H1 (cell line): ENCODE results near the gene TBX15. TPM values are rescaled to one million over a fixed set of nuclear protein-coding genes. Genes with fewer than 3 reads are reported as not detected.
A peak's percentile ranks its signal among the peaks of the same experiment; 100 is the strongest.

ENCODE experiments used
- CTCF ChIA-PET: fragments of 300-600 bp; sonication (Branson Sonifier 250); formaldehyde crosslinking; loops from one replicate; lab custom pipeline; 2021; ENCODE audit not compliant: partially characterized antibody; lab: Charles Lee
- POLR2A ChIA-PET: fragments of 300-600 bp; sonication (Branson Sonifier 250); formaldehyde crosslinking; loops from one replicate; lab custom pipeline; 2021; ENCODE audit warnings: inconsistent platforms; ENCODE audit not compliant: partially characterized antibody; lab: Charles Lee
- DNase-seq, 2 experiments: peaks; one replicate each; pipeline versions ENCODE4 v3.0.0 to v3.0.0-alpha.2; 2010 to 2022; ENCODE audit warnings: low spot score in 2 of 2, low read depth in 1 of 2, mixed read lengths in 1 of 2
- FAIRE-seq: peaks from 2 replicates; lab custom pipeline; 2011; peaks lifted over from hg19 to GRCh38; lab: Jason Lieb, UNC
- H2AFZ ChIP-seq: 2 replicates; pipeline ENCODE4 v1.8.1; 2012; ENCODE audit warnings: low read length, inconsistent platforms
- H2AK5ac ChIP-seq: 2 replicates; pipeline ENCODE4 v1.6.1; 2013; ENCODE audit warnings: low read depth, low read length
- H2BK120ac ChIP-seq: replicated peaks from 2 replicates; pipeline ENCODE3; 2013; ENCODE audit warnings: low read depth, low read length, inconsistent platforms
- H2BK12ac ChIP-seq: 2 replicates; pipeline ENCODE4 v1.6.1; 2013; ENCODE audit warnings: low read depth, low read length
- H2BK15ac ChIP-seq: 2 replicates; pipeline ENCODE4 v1.6.1; 2013; ENCODE audit warnings: low read length
- H2BK20ac ChIP-seq: 2 replicates; pipeline ENCODE4 v1.6.1; 2013; ENCODE audit warnings: low read length
- H2BK5ac ChIP-seq: 2 replicates; pipeline ENCODE4 v1.6.1; 2013; ENCODE audit warnings: low read depth, low read length
- H3K14ac ChIP-seq: 2 replicates; pipeline ENCODE4 v1.6.1; 2013; ENCODE audit warnings: inconsistent platforms; ENCODE audit not compliant: insufficient read length
- H3K18ac ChIP-seq: 2 replicates; pipeline ENCODE4 v1.6.1; 2013; ENCODE audit warnings: low read length; ENCODE audit errors: extremely low read depth
- H3K23ac ChIP-seq: 2 replicates; pipeline ENCODE4 v1.6.1; 2013; ENCODE audit warnings: inconsistent platforms; ENCODE audit not compliant: insufficient read length
- H3K23me2 ChIP-seq: 2 replicates; pipeline ENCODE4 v1.6.1; 2013; ENCODE audit warnings: low read depth, low read length
- H3K27ac ChIP-seq: 2 replicates; pipeline ENCODE4 v1.6.1; 2011; ENCODE audit warnings: low read depth, low read length, inconsistent platforms
- H3K27me3 ChIP-seq, 4 experiments: replicated peaks in 1 of 4; 1 replicate in 1 of 4; 2 replicates in 3 of 4; pipeline versions ENCODE4 v1.6.1 to v1.8.1; 2011 to 2013; ENCODE audit warnings: low read length in 3 of 4, mild to moderate bottlenecking in 3 of 4, inconsistent platforms in 2 of 4, mixed read lengths in 2 of 4, moderate library complexity in 1 of 4; ENCODE audit not compliant: control insufficient read depth in 3 of 4, insufficient read depth in 3 of 4; ENCODE audit errors: extremely low read depth in 1 of 4
- H3K36me3 ChIP-seq, 4 experiments: 2 replicates each; pipeline versions ENCODE4 v1.6.1 to v1.8.1; 2011 to 2013; ENCODE audit warnings: mild to moderate bottlenecking in 4 of 4, low read length in 3 of 4, moderate library complexity in 2 of 4, control low read depth in 1 of 4, inconsistent platforms in 1 of 4; ENCODE audit not compliant: insufficient read depth in 4 of 4, control insufficient read depth in 2 of 4
- H3K4ac ChIP-seq: replicated peaks from 2 replicates; pipeline ENCODE3; 2013; ENCODE audit warnings: low read length, low read depth, mixed read lengths, inconsistent platforms; ENCODE audit not compliant: insufficient read length
- H3K4me1 ChIP-seq, 4 experiments: replicated peaks in 1 of 4; 1 replicate in 1 of 4; 2 replicates in 3 of 4; pipeline versions ENCODE4 v1.6.1 to v1.8.1; 2011 to 2013; ENCODE audit warnings: low read length in 3 of 4, inconsistent platforms in 2 of 4, mixed read lengths in 1 of 4; ENCODE audit not compliant: insufficient read depth in 4 of 4, control insufficient read depth in 3 of 4
- H3K4me2 ChIP-seq, 2 experiments: 2 replicates each; pipeline versions ENCODE4 v1.6.1 to v1.8.1; 2011 to 2013; ENCODE audit warnings: low read depth in 2 of 2, low read length in 2 of 2, control low read depth in 1 of 2, inconsistent platforms in 1 of 2, mild to moderate bottlenecking in 1 of 2; ENCODE audit not compliant: insufficient read depth in 1 of 2
- H3K4me3 ChIP-seq, 4 experiments: fragments of 200-600, 300-600 bp in 1 of 4; sonication (generic), shearing (Covaris generic), sonication (Bioruptor Twin) in 1 of 4; 2 replicates each; pipeline versions ENCODE4 v1.5.1 to v1.8.1; 2011 to 2016; ENCODE audit warnings: low read length in 4 of 4, low read depth in 3 of 4, control low read depth in 2 of 4, inconsistent platforms in 2 of 4, mild to moderate bottlenecking in 2 of 4, mixed read lengths in 1 of 4, moderate library complexity in 1 of 4; ENCODE audit not compliant: insufficient read depth in 2 of 4; ENCODE audit errors: extremely low read depth in 1 of 4
- H3K56ac ChIP-seq: replicated peaks from 2 replicates; pipeline ENCODE3; 2013; ENCODE audit warnings: low read depth, mild to moderate bottlenecking, mixed read lengths, low read length, inconsistent platforms; ENCODE audit not compliant: insufficient read length
- H3K79me1 ChIP-seq: 2 replicates; pipeline ENCODE4 v1.6.1; 2013; ENCODE audit warnings: low read depth, low read length, control low read depth
- H3K79me2 ChIP-seq, 2 experiments: 2 replicates each; pipeline versions ENCODE4 v1.6.1 to v1.8.1; 2012 to 2013; ENCODE audit warnings: low read length in 2 of 2, mild to moderate bottlenecking in 2 of 2, inconsistent platforms in 1 of 2; ENCODE audit not compliant: insufficient read depth in 2 of 2, control insufficient read depth in 1 of 2
- H3K9ac ChIP-seq, 4 experiments: replicated peaks in 1 of 4; 1 replicate in 1 of 4; 2 replicates in 3 of 4; pipeline versions ENCODE4 v1.6.1 to v1.8.1; 2011 to 2013; ENCODE audit warnings: low read depth in 3 of 4, low read length in 3 of 4, control low read depth in 2 of 4, mild to moderate bottlenecking in 2 of 4, moderate library complexity in 2 of 4, inconsistent platforms in 1 of 4; ENCODE audit errors: extremely low read depth in 1 of 4
- H3K9me3 ChIP-seq, 2 experiments: 2 replicates each; pipeline versions ENCODE4 v1.6.1 to v1.8.1; 2012 to 2013; ENCODE audit warnings: mild to moderate bottlenecking in 2 of 2, moderate library complexity in 2 of 2, control low read depth in 1 of 2, inconsistent platforms in 1 of 2, low read depth in 1 of 2, low read length in 1 of 2, mixed read lengths in 1 of 2; ENCODE audit not compliant: insufficient read depth in 2 of 2
- H4K20me1 ChIP-seq, 2 experiments: replicated peaks in 1 of 2; 2 replicates each; pipeline versions ENCODE3 to v1.8.1; 2011 to 2013; ENCODE audit warnings: inconsistent platforms in 2 of 2, low read length in 2 of 2, mild to moderate bottlenecking in 1 of 2; ENCODE audit not compliant: insufficient read depth in 2 of 2, control insufficient read depth in 1 of 2
- H4K5ac ChIP-seq: 2 replicates; pipeline ENCODE4 v1.6.1; 2013; ENCODE audit warnings: low read length, low read depth, mixed read lengths, inconsistent platforms; ENCODE audit not compliant: insufficient read length
- H4K8ac ChIP-seq: 2 replicates; pipeline ENCODE4 v1.8.0; 2013; ENCODE audit warnings: mild to moderate bottlenecking, moderate library complexity, low read length, inconsistent platforms; ENCODE audit not compliant: insufficient read depth; ENCODE audit errors: extremely low read depth
- H4K91ac ChIP-seq: replicated peaks from 2 replicates; pipeline ENCODE3; 2013; ENCODE audit warnings: low read length, mixed read lengths, inconsistent platforms; ENCODE audit not compliant: insufficient read length
- BRCA1 ChIP-seq: IDR thresholded peaks from 2 replicates; pipeline ENCODE4 v1.6.1; 2012; ENCODE audit warnings: low read depth, low read length, improper control_type of control experiment
- CEBPB ChIP-seq: IDR thresholded peaks from 2 replicates; pipeline ENCODE4 v1.6.1; 2012; ENCODE audit warnings: low read depth, low read length
- WGBS, 2 experiments: shearing (Covaris generic) in 1 of 2; methylation state at CpG; one replicate each; pipeline versions ENCODE4 v1.1.6 to v1.1.7; 2013 to 2015; ENCODE audit warnings: low lambda C conversion rate in 2 of 2, mixed read lengths in 2 of 2, inconsistent platforms in 1 of 2, low coverage in 1 of 2, missing lambda C conversion rate in 1 of 2; ENCODE audit not compliant: insufficient replicate concordance in 2 of 2, insufficient coverage in 1 of 2, insufficient read length in 1 of 2; ENCODE audit errors: extremely low coverage in 1 of 2, missing lambda C conversion rate in 1 of 2; 5-methylcytosine and 5-hydroxymethylcytosine counted together
- polyA plus RNA-seq, 7 experiments: library from polyadenylated mRNA; depleted of rRNA in 3 of 7; stranded (reverse) in 5 of 7; unstranded in 2 of 7; fragments of >200 nt in 5 of 7; fragments of 200-250 nt in 2 of 7; gene quantifications; 1 replicate in 5 of 7; 2 replicates in 1 of 7; 4 replicates in 1 of 7; pipeline versions ENCODE4 v1.2.1 to v1.2.3, GENCODE V29; 2011 to 2013; ENCODE audit warnings: missing spikeins in 2 of 7, mixed read lengths in 2 of 7
- total RNA-seq: library from RNA; stranded (reverse); fragmentation: NEBNext Ultra II Directional; extraction: Animal tissue kit (Norgen Biotek cat#: 25700); gene quantifications from 2 replicates; pipeline ENCODE4 v1.2.1, GENCODE V29; 2021

The TBX15 gene
- total and polyA plus RNA-seq, 2 of the 8 experiments (the other 6 are each of a cell fraction or from before 2014, with no cell fraction given), result 0.14 to 0.24 TPM

DNA sequence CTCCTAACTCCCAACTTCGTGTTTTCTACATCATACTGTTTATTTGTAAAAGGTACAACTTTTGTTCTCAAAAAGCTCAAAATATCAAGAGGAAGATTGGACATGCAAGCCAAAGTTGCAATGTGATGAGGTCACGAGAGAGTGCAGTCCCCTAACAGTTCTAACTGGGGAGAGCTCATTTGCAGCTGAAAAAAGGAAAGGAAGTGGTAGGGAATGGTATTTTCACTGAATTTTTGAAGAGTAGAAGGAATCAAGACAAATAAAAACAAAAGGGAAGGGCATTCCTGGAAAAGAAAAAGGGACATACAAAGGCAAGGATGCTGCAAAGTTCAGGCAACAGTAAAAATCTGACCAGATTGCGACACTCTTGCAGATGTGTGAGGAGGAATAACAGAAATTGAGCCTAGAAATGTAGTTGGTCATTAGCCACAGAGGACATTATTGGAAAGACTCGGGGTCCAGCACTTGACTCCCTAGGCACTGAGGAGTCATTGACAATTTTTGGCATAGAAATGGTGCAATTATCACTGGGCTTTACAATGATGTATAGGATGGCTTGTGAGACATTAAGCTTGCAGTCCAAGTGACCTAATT is 67.9 kb downstream of the TBX15 start:
- peak; percentile 62 for FAIRE-seq
- POLR2A ChIA-PET, result no interaction called here
- 85% methylated on average over 4 of the region's 4 CpGs; no CpG with 5 or more reads in 1 of the 2 experiments for WGBS, 2 experiments

More for the DNA sequence above, 67.9 kb downstream of the TBX15 start:
- no peaks in the 10 kb centered on the region for H4K20me1 ChIP-seq
- CTCF ChIA-PET, result interaction anchor here (0.6 to 1.7 kb wide), 4 partner anchors 12 to 398 kb away, joined by 3 to 5 read pairs (median 4); no protein-coding TSS in a partner anchor
- no peak overlapping the region for H2AFZ ChIP-seq
- no peak overlapping the region for H3K14ac ChIP-seq
- no peak for DNase-seq
- H2BK120ac ChIP-seq, result no peak overlapping the region
- H3K79me1 ChIP-seq, result no peaks in the 10 kb centered on the region
- H4K8ac ChIP-seq, result no peak overlapping the region
- H3K56ac ChIP-seq, result no peak overlapping the region
- no peak for TF ChIP-seq BRCA1
- peak; percentile 80; the same call in 1 of the 2 replicates for TF ChIP-seq CEBPB
- no peak overlapping the region for H2BK12ac ChIP-seq
- H3K9ac ChIP-seq, result no peak overlapping the region
- H3K4ac ChIP-seq, result no peak overlapping the region
- peaks cover 2 to 7% (median 3%) of the 10 kb centered on the region in 4 experiments; a peak in 5 of 7 replicates for H3K4me1 ChIP-seq
- no peaks in the 10 kb centered on the region for H3K9me3 ChIP-seq
- no peak overlapping the region for H4K5ac ChIP-seq
- no peaks in the 10 kb centered on the region for H3K27me3 ChIP-seq
- H2AK5ac ChIP-seq, result no peak overlapping the region
- no peak overlapping the region for H3K27ac ChIP-seq
- no peak overlapping the region for H4K91ac ChIP-seq
- H2BK20ac ChIP-seq, result no peak overlapping the region
- H3K36me3 ChIP-seq, result no peaks in the 10 kb centered on the region
- no peak overlapping the region for H3K18ac ChIP-seq
- 0 out of 4 replicates have a peak overlapping the region, but pooled peaks of 1 of the 2 experiments have one; percentile 25 for H3K4me2 ChIP-seq
- H2BK15ac ChIP-seq, result no peak overlapping the region
- no peak overlapping the region for H3K4me3 ChIP-seq
- no peaks in the 10 kb centered on the region for H3K79me2 ChIP-seq
- no peak overlapping the region for H3K23ac ChIP-seq
- H3K23me2 ChIP-seq, result no peaks in the 10 kb centered on the region
- no peak overlapping the region for H2BK5ac ChIP-seq
